Stimulated activated CD8-positive, alpha-beta memory T cell treated with anti-CD3 and anti-CD28 coated beads, Interleukin-12 subunit alpha, Interleukin-12 subunit beta, amount 100 ng/mL, for 4 hours (primary cell): Measurements from ENCODE around the gene SNX1.
A peak's percentile ranks its signal among the peaks of the same experiment; 100 is the strongest.
"Not testable (repeated sequence)": the region's sequence is repeated elsewhere in the genome, so short reads cannot be mapped to it uniquely, and the experiment has no call there.

Experiments
- DNase-seq: peaks from one replicate; pipeline ENCODE4 v3.0.0-alpha.2; 2020; ENCODE audit warnings: low read depth

The SNX1 gene

GRCh38 chr15:64073496-64073895, 22.3 kb upstream of the SNX1 start:
- not testable (repeated sequence) for DNase-seq

DNA sequence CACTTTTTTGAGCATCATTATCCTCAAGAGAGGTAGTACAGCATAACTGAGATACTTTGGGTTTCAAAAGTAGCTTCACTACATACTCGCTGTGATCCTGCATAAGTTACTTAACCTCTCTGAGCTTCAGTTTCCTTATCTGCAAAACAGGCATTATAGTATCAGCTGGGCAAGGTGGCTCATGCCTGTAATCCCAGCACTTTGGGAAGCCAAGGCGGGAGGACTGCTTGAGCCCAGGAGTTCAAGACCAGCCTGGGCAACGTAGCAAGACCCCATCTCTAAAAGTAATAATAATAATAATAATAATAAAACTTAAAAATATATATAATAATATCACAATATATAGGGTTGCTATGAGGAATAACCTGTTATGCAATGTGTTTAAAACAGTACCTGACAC, 13.0 kb upstream of the SNX1 start:
- DNase-seq, result no peak

- DNase-seq, result no peak
These were observed 6.1 kb upstream of the SNX1 start for GRCh38 chr15:64089543-64090280.

DNA sequence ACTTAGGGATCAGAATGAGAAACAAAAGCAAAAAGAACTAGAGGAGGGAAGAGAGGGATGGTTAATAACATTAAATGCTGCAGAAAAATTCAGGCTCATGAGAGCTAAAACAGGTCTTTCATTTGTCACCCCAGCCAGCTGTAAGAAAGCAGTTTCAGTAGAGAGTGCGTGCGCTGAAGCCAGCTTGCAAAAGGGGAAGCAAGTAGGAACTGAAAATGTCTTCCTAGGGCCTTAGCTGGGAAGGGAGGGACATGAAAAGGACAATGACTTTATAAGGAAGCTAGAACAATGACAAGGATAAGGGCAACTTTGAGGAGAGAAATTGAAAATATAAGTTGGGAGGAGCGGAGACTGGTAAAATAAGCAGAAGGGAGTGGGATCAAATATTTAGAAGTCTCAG, 5.3 kb upstream of the SNX1 start:
- no peak for DNase-seq

DNA sequence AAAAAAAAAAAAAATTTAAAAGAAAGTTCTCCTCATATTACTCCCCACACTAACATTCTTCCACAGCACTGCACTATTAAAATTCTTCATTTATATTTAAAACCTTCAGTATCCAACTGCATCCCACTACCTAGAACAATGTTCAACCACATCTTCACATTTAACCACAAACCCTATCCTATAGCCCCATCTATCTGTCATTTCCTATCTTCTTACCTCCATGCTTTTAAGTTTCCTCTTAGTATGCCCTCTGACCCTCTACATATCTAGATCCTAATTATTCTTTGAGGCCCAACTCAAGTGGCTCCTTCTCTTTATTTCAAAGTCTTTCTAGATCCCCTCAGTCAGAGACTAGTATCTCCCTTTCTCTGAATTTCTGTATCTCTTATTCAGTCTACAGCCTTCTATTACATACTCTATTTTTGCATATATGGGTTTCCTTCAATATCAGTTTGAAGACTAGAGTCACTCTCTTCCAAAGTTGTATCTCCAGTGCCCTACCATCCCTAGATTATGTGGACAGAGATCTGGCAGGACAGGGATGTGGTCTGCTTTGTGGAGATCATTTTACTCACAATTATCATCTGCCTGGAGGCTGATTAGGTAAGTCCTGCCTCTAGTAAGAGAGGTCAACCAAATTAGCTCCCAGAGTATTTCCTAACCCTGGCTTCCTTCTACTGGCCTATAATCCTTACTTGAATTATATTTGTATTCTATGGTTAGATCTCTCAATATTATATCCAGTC, 3.5 kb upstream of the SNX1 start:
- no peak for DNase-seq

DNA sequence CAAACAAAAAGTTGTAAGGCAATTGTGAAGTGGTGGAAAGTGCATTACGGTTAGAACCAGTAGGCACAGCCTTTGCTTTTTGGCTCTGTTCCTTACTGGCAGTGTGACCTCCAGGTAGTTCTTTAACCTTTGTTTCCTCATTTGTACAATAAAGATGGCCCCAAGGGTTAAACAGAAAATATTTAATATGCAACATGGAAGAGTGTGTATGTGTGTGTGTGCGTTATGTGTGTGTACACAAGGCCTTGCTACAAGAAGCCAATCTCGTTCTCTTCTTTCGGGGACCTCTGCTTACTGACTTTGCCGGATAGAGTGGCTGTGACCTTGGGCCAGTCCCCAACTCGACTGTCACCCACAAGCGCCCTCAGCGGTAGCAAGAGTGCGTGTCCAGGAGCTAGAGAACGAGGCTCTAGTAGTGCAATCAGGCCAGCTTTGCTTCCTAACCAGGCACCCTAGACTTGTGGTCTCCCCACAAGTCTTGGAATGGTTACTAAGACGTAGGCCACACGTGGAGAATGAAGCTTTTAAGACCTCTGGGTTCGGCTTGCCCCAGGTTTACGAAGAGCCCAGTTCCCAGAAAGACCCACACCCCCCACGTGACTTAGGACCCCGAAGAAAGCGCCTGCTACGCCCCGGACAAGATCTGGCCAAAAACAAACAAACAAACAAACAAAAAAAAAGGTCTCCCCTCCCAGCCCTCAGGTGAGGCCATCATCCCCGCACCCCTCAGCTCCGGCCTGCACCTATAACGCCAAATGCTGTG, 2.7 kb upstream of the SNX1 start:
- DNase-seq, result no peak

GRCh38 chr15:64093627-64094417, 2.0 kb upstream of the SNX1 start, which contains the start of gene CIAO2A:
Gene CIAO2A, minus strand, starts transcription at chr15:64093838. Its CDS starts 70 bp downstream, at chr15:64093768.
- peak; percentile 77 for DNase-seq

DNA sequence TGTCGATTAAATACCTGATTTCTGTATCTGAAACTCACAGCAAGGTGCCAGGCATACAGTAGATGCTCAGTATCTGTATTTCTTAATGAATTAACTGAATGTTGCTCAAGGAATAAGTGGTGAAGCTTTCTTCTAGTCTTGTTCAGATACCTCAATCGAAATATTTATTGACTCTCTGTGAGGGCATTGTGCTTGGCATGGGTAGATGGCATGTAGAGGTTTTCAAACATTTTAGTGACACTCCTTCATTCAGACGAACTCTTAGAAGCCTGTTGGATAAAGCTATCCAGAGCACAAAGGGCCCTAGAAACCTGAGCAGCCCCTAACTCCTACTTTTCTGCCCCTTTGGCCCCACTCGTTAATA, 369 bp upstream of the SNX1 start:
- DNase-seq, result no peak

GRCh38 chr15:64096668-64097384, 1.0 kb downstream of the SNX1 start:
- no peak for DNase-seq

GRCh38 chr15:64099379-64099778, 3.6 kb downstream of the SNX1 start:
- DNase-seq, result no peak

GRCh38 chr15:64100958-64101357, 5.2 kb downstream of the SNX1 start:
- no peak for DNase-seq

DNA sequence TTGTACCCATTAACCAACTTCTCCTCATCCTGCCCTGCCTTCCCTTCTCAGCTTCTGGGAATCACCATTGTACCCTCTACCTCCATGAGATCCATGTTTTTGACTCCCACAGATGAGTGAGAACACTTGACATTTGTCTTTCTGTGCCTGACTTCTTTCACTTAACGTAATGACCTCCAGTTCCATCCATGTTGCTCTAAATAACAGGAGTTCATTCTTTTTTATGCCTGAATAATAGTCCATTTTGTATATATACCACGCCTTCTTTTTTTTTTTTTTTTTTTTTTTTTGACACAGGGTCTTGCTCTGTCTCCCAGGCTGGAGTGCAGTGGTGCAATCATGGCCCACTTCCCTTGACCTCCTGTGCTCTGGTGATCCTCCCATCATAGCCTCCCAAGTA, 6.7 kb downstream of the SNX1 start:
- DNase-seq, result no peak

DNA sequence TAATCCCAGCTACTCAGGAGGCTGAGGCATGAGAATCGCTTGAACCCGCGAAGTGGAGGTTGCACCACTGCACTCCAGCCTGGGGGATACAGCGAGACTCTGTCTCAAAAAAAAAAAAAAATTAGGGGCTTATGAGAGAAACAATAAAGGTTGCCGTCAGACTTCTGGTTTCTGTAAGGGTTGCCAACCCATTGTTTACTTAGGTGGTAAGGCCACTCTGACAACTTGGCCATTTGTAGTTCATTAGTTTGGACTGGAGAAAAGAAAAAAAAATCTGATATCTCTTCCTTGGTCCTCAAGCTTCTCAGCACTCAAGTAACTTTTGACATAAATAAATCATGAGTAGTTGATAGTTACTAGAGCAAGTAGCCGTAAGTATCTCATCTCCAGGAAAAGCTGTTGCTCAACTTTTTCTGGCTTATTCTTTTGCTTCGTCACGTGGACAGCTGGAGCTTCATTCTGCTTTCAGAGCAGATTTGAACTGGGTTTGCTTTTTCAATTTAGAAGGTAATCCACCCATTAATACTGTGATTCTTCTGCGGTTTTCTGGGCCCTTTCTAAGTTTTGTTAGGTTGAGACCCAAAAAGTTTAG, 9.4 kb downstream of the SNX1 start:
- DNase-seq, result no peak

DNA sequence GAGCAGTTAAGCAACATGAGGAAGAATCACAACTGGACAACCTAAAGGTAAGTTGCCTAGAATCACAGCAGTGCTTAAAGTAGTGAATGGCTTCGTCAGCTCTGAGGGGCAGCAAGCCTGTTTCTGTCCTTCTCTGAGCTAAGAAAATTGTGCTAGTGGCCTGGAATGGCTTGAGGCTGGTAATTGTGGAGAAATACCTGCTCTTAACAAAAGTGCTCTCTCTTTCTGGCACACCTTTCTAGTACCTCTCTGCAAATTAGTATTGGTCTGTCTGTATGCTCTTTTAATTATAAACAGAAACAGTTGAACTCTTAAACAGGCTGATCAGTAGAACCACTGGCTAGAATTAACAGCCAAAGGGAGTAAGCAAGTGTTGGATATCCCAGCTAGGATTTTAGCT, 11.6 kb downstream of the SNX1 start:
- no peak for DNase-seq

GRCh38 chr15:64110108-64110701, 14.4 kb downstream of the SNX1 start:
- not testable (repeated sequence) for DNase-seq

DNA sequence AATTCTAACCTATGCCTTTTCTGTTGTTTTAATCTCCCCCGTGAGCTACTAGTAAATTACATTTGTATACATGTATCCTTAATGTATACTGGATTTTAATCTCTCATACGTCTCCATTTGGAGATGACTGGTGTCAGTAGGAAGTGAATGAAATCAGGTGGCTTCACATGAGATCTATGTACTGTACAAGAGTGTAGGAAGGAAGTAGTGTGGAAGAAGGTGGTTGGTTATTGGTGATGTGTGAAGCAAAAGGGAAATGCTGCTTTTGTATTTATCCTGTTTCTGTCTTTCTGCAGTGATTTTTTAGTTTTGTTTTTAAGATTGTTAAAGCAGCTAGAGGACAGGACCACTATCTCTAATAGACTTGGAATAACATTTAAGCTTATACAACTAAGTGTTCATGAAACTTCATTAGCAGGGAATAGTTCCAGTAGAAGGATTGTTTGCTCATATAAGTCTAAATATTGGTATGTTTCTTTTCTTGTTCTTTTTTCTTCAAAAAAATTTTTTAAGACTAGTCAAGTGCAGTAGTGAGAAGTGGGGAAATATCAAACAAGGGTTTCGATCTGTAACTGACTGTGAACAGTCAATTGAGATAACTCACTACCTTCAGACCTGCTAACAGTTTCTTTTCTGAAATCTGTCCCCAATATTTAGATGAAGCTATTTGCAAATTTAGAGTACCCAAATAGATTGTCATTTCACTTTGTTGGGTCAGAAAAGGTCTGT, 15.3 kb downstream of the SNX1 start:
- DNase-seq, result no peak

- DNase-seq, result no peak
These were observed 15.9 kb downstream of the SNX1 start for GRCh38 chr15:64111679-64112050.

GRCh38 chr15:64112073-64112772, 16.4 kb downstream of the SNX1 start:
- DNase-seq, result no peak

- no peak for DNase-seq
These were observed 17.1 kb downstream of the SNX1 start for GRCh38 chr15:64112904-64113303.
